GM12892 (cell line): ENCODE data around the gene RAB39B. TPM values are rescaled to one million over a fixed set of nuclear protein-coding genes. Genes with fewer than 3 reads are reported as not detected.
"Not testable (repeated sequence)": the region's sequence is repeated elsewhere in the genome, so short reads cannot be mapped to it uniquely, and the experiment has no call there.

Source experiments
- DNase-seq: peaks from one replicate; pipeline ENCODE4 v3.0.0; 2011; ENCODE audit not compliant: insufficient read length
- FAIRE-seq: peaks from 2 replicates; lab custom pipeline; 2011; peaks lifted over from hg19 to GRCh38; lab: Jason Lieb, UNC
- POLR2A ChIP-seq: IDR thresholded peaks from 2 replicates; pipeline ENCODE4 v1.6.1; 2011; ENCODE audit warnings: low read depth, low read length, control low read depth
- POLR2AphosphoS5 ChIP-seq: IDR thresholded peaks from 2 replicates; pipeline ENCODE4 v1.6.1; 2011; ENCODE audit warnings: low read depth, low read length, control low read depth
- TAF1 ChIP-seq: IDR thresholded peaks from 2 replicates; pipeline ENCODE4 v1.6.1; 2011; ENCODE audit warnings: low read depth, mild to moderate bottlenecking, control low read depth, low read length, borderline replicate concordance
- polyA plus RNA-seq: library from polyadenylated mRNA; unstranded; fragments of >200 nt; gene quantifications from one replicate; pipeline ENCODE4 v1.2.1, GENCODE V29; 2012; ENCODE audit warnings: missing spikeins, inconsistent platforms; ENCODE audit not compliant: missing spikeins

Gene RAB39B, protein sequence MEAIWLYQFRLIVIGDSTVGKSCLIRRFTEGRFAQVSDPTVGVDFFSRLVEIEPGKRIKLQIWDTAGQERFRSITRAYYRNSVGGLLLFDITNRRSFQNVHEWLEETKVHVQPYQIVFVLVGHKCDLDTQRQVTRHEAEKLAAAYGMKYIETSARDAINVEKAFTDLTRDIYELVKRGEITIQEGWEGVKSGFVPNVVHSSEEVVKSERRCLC
- 3.6 TPM for polyA plus RNA-seq

DNA sequence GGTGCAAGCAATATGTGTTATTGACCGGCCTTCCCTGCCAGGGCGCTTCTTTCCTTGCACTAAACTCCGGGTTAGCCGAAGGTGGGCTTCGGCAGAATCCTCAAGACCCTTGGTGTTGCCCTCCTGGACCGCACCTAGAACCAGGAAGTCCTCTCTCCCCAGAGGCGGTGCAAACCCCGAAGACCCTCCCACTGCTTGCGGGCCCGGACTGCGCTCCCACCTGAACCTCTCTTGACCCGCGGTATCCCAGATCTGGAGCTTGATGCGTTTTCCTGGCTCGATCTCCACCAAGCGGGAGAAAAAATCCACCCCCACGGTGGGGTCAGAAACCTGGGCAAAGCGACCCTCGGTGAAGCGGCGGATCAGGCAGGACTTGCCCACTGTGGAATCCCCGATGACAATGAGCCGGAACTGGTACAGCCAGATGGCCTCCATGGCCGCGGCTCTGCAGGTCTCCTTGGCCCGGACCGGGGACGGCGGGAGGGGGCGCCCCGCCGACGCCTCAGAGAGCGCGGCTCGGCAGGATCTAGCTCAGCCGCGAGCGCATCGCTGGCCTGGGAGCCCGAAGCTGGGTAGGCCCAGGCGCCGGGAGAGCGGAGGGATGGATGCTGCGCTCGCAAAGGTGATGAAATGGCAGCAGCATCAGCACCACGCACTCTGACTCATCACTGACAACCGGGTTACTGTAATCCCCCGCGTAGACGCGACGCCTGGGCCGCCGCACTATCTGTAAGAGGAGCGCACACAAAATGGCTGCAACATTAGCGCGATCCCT, at the start of gene RAB39B:
Gene RAB39B, minus strand, starts transcription at position 638 of the 775 bp plus-strand sequence. Its CDS starts 203 bp downstream, at position 435.
- DNase-seq: peak; percentile 22
- peak; percentile 27; the same call in 1 of the 2 replicates for TF ChIP-seq POLR2A
- no peak for TF ChIP-seq TAF1
- peak; percentile 86 for FAIRE-seq

DNA sequence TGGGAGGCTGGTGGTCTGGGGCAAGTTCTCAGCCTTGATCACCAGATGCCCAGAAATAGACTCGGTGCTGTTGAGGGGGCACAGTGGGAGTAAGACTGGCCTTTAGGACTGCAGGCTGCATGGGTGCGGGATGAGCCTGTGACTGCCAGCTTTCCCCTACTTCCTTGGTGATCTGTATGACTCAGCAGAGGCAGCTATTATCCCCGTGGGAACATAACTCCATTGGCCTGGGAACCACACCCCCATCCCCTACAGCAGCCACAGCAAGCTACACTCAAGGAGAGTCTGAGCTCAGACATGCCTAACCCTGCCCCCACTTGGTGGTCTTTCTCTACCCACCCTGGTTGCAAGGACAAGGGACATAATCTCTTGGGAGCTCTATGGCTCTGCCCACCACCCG, 49.5 kb upstream of the RAB39B start:
- DNase-seq (no peak), FAIRE-seq (no peak)
- TF ChIP-seq POLR2A (no peak), POLR2AphosphoS5 (no peak), TAF1 (no peak)

DNA sequence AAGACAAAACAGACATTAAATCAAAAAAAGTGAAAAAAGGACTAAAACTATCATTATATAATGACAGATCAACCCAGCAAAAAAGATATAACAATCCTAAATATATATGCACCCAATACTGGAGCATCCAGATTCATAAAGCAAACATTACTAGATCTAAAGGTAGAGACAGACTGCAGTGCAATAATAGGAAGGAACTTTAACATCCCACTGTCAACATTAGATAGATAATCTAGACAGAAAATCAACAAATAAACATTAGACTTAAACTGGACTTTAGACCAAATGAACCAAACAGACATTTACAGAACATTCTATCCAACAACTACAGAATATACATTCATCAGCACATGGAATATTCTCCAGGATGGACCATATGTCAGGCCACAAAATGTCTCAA, 29.5 kb upstream of the RAB39B start:
- no peak for FAIRE-seq
- TF ChIP-seq POLR2A (no peak), TAF1 (no peak), POLR2AphosphoS5 (no peak)
- no peak for DNase-seq

DNA sequence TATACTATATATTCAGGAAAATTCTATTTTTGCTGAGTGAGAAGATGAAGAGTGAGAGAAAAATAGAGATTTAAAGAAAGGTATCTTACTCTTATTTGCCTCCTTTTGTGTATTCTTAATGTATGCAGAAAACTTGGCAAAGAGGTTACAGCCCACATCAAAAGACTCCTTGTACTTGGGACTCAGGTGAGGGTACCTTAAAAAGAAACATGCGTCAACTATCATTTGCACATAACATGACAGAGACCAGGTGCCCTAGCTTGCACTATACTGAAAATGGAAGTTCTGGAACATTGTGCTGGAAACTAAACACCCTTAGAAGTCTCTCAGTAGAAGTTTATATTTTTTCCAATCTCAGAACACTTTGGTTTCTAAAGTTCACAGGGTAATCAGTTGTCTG, 15.6 kb upstream of the RAB39B start:
- DNase-seq: no peak
- FAIRE-seq: no peak
- TF ChIP-seq POLR2AphosphoS5 (no peak), POLR2A (no peak), TAF1 (no peak)

DNA sequence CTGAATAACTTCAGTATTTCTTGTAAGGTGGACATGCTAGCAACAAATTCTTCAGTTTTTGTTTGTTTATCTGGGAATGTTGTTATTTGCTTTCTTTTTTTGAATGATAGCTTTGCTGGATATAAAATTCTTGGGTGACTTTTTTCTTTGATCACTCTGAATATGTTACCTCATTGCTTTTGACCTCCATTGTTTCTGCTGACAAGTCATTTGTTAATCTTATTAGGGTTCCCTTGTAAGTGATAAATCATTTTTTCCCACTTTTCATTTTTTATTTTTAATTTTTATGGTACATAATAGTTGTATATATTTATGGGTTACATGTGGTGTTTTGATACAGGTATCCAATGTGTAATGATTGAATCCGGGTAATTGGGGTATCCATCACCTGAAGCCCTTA, 6.7 kb upstream of the RAB39B start:
- FAIRE-seq (no peak), DNase-seq (no peak)
- no peak for TF ChIP-seq TAF1
- TF ChIP-seq POLR2A: no peak
- no peak for TF ChIP-seq POLR2AphosphoS5

DNA sequence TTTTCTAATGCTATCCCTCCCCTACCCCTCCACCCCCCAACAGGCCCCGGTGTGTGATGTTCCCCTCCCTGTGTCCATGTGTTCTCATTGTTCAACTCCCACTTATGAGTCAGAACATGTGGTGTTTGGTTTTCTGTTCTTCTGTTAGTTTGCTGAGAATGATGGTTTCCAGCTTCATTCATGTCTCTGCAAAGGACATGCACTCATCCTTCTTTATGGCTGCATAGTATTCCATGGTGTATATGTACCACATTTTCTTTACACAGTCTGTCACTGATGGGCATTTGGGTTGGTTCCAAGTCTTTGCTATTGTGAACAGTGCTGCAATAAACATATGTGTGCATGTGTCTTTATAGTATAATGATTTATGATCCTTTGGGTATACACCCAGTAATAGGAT, 3.7 kb upstream of the RAB39B start:
- not testable (repeated sequence) for FAIRE-seq, DNase-seq

DNA sequence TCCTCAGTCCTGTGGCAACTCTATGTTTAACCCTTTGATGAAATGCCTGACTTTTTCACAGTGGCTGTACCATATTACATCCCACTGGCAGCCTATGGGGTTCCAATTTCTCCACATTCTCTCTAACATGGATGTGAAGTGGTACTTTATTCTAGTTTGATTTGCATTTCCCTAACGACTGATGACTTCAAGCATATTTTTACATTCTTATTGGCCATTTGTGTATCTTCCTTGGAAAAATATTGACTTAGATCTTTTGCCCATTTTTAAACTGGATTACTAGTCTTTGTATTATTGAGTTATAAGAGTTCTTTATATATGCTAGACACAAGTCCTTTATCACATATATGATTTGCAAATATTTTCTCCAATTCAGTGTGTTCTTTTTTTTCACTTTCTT, 2.1 kb upstream of the RAB39B start:
- DNase-seq: no peak
- no peak for TF ChIP-seq POLR2AphosphoS5
- no peak for TF ChIP-seq POLR2A
- no peak for TF ChIP-seq TAF1

DNA sequence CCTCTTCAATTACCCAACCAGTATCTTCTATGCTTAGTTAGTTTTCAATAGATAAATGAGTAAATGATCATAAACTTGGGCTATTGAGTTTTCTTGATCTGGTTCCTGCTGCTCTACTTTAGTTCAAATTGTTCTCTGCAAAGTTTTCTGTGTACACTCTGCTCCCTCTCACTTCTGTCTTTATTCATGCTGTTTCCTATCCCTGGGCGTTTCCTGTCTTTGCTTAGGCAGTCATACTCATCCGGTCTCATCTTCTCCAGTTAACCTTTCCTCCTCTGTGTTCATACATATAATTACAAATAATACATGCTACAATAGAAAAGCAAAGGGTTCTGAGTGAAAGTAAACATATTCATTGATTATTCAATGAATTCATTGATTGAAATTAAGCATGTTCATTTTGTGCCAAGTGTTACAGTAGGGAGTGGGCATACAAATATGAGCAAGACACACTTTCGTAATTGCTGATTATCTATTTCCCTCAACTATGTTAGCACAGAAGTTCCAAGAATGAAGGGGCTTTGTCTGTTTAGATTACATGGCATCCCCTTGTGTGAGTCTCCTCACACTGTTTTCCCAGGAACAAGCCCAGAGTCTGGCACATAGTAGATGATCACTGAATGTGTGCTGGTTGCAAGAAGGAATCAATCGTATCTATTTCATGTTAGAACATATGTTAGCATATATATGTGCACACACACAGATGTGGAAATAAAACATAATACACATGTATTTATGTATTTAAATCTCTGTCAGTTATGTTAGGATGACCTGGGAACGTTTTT, 1.1 kb downstream of the RAB39B start:
- FAIRE-seq (peak; percentile 68), DNase-seq (no peak)
- no peak for TF ChIP-seq POLR2A
- no peak for TF ChIP-seq TAF1
- no peak for TF ChIP-seq POLR2AphosphoS5

More for the DNA sequence above, 2.1 kb upstream of the RAB39B start:
- no peak for FAIRE-seq

DNA sequence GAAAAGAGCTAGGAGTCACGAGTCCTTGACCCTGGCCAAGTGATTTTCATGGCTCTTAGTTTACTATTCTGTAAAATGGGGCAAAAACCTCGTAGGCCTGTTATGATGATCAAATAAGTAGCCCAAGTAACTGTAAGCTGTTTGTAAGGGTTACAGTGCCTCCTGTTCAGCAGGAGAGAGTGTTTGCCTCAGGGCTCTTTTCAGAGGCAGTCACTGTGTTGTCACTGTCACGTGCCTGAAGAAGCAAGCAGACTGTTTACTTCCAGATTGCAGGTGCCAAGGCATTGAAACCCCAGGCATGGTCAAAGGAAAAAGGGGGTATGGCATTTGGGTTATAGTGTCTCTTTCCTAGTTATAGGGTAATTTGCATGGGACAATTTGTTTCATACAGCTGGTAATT, 4.5 kb downstream of the RAB39B start:
- FAIRE-seq (no peak), DNase-seq (no peak)
- TF ChIP-seq TAF1 (no peak), POLR2AphosphoS5 (no peak), POLR2A (no peak)

DNA sequence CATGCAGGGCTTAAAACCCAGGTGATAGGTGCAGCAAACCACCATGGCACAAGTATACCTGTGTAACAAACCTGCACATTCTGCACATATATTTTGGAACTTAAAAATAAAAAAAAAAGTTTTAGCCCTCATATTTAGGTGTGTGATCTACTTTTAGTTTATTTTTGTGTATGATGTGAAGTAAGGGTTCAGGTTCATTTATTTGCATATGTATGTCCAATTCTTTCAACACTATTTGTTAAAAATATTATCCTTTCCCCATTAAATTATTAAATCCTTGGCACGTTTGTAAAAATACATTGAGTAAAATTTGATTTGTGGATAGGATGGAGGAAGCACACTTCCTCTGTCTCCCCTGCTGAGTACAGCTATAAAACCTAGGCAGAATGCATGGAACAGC, 12.9 kb downstream of the RAB39B start:
- FAIRE-seq (no peak), DNase-seq (no peak)
- TF ChIP-seq TAF1 (no peak), POLR2AphosphoS5 (no peak), POLR2A (no peak)

DNA sequence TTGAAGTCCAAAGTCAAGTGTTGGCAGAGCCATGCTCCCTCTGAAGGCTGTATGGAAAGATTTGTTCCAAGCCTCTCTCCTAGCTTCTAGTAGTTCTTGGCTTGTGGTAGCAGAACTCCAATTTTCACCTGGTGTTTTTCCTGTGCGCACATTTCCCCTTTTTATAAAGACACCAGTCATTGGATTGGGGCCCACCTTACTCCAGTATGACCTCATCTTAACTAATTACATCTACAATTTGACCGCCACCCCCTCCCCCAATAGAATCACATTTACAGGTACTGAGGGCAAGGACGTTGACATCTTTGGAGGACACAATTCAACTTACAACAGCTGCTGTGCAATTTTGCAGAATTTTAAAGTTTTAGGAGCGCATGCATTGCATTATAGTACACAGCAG, 16.8 kb downstream of the RAB39B start:
- TF ChIP-seq POLR2A (no peak), TAF1 (no peak), POLR2AphosphoS5 (no peak)
- FAIRE-seq: no peak
- no peak for DNase-seq

DNA sequence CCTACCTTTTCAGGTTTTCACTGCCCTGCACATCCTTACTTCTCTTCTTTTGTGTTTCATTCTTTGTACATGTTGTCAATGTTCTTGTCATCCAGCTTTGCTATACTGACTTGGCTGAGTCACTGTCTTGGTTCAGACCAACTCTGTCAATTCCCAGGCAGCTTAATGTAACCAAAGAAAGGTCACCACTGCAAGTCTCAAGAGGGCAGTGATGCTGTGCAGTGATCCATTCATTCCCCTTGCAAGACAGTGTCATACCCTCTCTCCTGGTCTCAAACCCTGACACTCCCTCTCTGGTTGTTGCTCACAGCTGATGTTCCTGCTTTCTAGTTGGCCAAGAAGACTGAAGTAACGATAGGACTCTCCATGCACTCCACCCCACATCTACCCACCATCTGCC, 17.5 kb downstream of the RAB39B start:
- FAIRE-seq (peak; percentile 38), DNase-seq (no peak)
- TF ChIP-seq POLR2A (no peak), POLR2AphosphoS5 (no peak)
